PC-9 (cell line): ENCODE measurements around the gene PLEKHA4.

Experiments used
- CTCF ChIP-seq: fragments of 200-600 bp; sonication (generic); conservative IDR thresholded peaks from 2 replicates; pipeline ENCODE4 v1.6.1; 2017; ENCODE audit warnings: mixed run types, antibody characterized with exemption, mild to moderate bottlenecking, moderate library complexity
- EZH2 ChIP-seq: fragments of 200-600 bp; sonication (generic); IDR thresholded peaks from 2 replicates; pipeline ENCODE4 v1.8.0; 2017; ENCODE audit warnings: antibody characterized with exemption, low read depth

DNA sequence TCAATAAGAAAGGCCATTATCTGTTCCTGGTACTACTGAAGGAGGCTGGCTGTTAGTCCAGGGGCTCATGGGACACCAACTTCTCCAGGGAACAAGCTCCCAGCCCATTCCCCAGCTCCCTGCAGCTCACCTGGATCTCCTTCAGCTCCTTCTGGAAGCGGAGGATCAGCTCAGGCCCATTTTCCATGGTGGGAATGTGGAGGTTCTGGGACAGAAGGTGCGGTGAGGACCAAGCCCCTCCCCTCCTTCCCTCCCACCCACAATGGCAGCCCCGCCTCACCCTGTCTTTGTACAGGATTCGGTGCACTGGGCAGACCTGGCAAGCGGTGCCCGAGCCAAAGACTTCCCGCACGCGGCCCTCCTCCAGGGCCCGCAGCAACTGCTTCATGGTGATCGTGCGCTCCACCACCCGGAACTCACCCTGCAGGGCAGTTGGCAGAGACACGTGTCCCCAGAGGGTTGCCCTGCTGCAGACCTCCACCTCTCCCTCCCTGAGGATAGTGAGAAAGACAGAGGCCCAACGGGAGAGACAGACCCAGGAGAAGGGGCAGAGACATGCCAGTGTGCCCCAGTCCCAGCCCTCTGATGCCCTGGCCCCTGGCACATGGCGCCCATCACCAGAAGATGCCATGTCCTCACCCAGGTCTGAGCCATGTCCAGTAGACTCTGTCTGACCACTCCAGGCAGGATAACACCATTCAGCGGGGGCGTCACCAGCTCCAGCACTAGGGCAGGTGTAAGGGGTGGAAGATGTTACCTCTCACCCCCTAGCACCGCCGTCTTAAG is 71.9 kb downstream of the PLEKHA4 start:
- TF ChIP-seq CTCF (no peak), EZH2 (no peak)
